Measurements from ENCODE around the gene PAXX.

The PAXX gene

GRCh38 chr9:137026384-137026783, 34.2 kb downstream of the PAXX start:
- DNase-seq (ENCODE audit: low read depth, low spot score) = no peak
- H3K4me3 ChIP-seq (ENCODE audit: low read depth, low read length) = no peak overlapping the region
- POLR2A ChIA-PET = interaction anchor here (0.7 to 0.8 kb wide), 2 partner anchors 30 to 139 kb away, joined by 3 read pairs; partner anchors contain the start of gene CLIC3
- CTCF ChIA-PET = interaction anchor here (0.7 to 14.2 kb wide), 8 partner anchors 10 to 183 kb away, joined by 3 to 310 read pairs (median 16); partner anchors contain the start of genes AJM1, C8G, ENTPD2 and NPDC1
- no peak for TF ChIP-seq CTCF (IDR thresholded peaks at IDR 0.05; ENCODE audit: insufficient read depth, low read length, missing control alignments)

- TF ChIP-seq CTCF (IDR thresholded peaks at IDR 0.05; ENCODE audit: insufficient read depth, low read length, missing control alignments) = no peak
- no peak for DNase-seq (ENCODE audit: low read depth, low spot score)
- ChIA-PET CTCF (interaction anchor here (0.7 to 14.2 kb wide), 10 partner anchors 9 to 184 kb away, joined by 3 to 310 read pairs (median 16); partner anchors contain the start of genes AJM1, C8G, ENTPD2 and NPDC1), POLR2A (interaction anchor here (0.7 to 0.8 kb wide), 2 partner anchors 30 to 139 kb away, joined by 3 read pairs; partner anchors contain the start of gene CLIC3)
- peak overlapping the region; percentile 59 for H3K4me3 ChIP-seq (ENCODE audit: low read depth, low read length)
Measured at GRCh38 chr9:137026828-137027227, 34.6 kb downstream of the PAXX start.

- POLR2A ChIA-PET = interaction anchor here (0.7 kb wide), 1 partner anchor 138 kb away, joined by 3 read pairs; no protein-coding TSS in a partner anchor
- TF ChIP-seq CTCF (IDR thresholded peaks at IDR 0.05; ENCODE audit: insufficient read depth, low read length, missing control alignments) = no peak
- CTCF ChIA-PET = interaction anchor here (0.8 to 14.2 kb wide), 21 partner anchors 7 to 240 kb away, joined by 3 to 310 read pairs (median 9); partner anchors contain the start of genes C8G, CLIC3, ENTPD2 and NPDC1
- no peak for DNase-seq (ENCODE audit: low read depth, low spot score)
- peak within 1 kb of the TSS; percentile 59 for H3K4me3 ChIP-seq (ENCODE audit: low read depth, low read length)
Measured at GRCh38 chr9:137027369-137028262, 35.4 kb downstream of the PAXX start, which contains the start of gene ABCA2. Gene ABCA2 (minus strand): TSS chr9:137028237. CDS start chr9:137028140, 97 bp downstream.

GRCh38 chr9:137028263-137029057, 36.2 kb downstream of the PAXX start:
- DNase-seq (ENCODE audit: low read depth, low spot score) = no peak
- H3K4me3 ChIP-seq (ENCODE audit: low read depth, low read length) = peak overlapping the region; percentile 59
- TF ChIP-seq CTCF (IDR thresholded peaks at IDR 0.05; ENCODE audit: insufficient read depth, low read length, missing control alignments) = peak; percentile 53
- POLR2A ChIA-PET = interaction anchor here (1.6 kb wide), 1 partner anchor 42 kb away, joined by 4 read pairs; the partner anchor contains the start of gene SAPCD2
- CTCF ChIA-PET = interaction anchor here (0.7 to 14.2 kb wide), 54 partner anchors 8 to 301 kb away, joined by 3 to 310 read pairs (median 6); partner anchors contain the start of genes AJM1, C8G, CLIC3 and ENTPD2

GRCh38 chr9:137029058-137029936, 37.1 kb downstream of the PAXX start:
- CTCF ChIA-PET = interaction anchor here (0.5 to 14.2 kb wide), 63 partner anchors 8 to 302 kb away, joined by 3 to 310 read pairs (median 5); partner anchors contain the start of genes AJM1, C8G, CLIC3 and CYSRT1
- H3K4me3 ChIP-seq (ENCODE audit: low read depth, low read length) = no peak overlapping the region; the same call in 1 of the 2 replicates
- POLR2A ChIA-PET = interaction anchor here (0.7 to 1.6 kb wide), 2 partner anchors 41 to 212 kb away, joined by 4 read pairs; partner anchors contain the start of genes SAPCD2 and TUBB4B
- TF ChIP-seq CTCF (IDR thresholded peaks at IDR 0.05; ENCODE audit: insufficient read depth, low read length, missing control alignments) = peak; percentile 97
- no peak for DNase-seq (ENCODE audit: low read depth, low spot score)

Measured in AG04449 (cell line).